GM19372 (cell line): ENCODE measurements around the gene SREBF2.
"Not testable (repeated sequence)": the region's sequence is repeated elsewhere in the genome, so short reads cannot be mapped to it uniquely, and the experiment has no call there.

Experiments
- ATAC-seq: cut with Tn5 transposase; IDR thresholded peaks from one replicate; pipeline ENCODE4 v1.9.1; 2021; ENCODE audit warnings: mild to moderate bottlenecking, low read depth, moderate library complexity; ENCODE audit not compliant: unreplicated experiment

SREBF2 gene

DNA sequence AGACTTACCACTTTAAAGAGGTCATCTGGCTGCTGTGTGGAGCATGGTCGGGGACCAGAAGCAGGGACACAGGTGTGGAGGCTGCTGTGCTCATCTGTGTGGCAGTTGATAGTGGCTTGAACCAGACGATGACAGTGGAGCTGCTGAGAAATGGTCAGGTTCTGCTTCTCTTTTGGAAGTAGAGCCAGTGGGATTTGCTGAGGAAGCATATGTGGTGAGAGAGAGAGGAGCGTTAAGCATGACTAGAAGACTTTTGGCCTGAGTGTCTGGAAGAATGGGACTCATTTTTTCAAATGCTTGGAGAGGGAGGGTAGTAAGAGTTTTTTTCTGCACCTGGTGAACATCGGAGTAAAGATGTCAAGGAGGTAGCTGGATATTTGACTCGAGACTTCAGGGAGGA, 12.5 kb upstream of the SREBF2 start:
- no peak for ATAC-seq

- no peak for ATAC-seq
Measured at GRCh38 chr22:41821471-41822316, 11.2 kb upstream of the SREBF2 start.

GRCh38 chr22:41822317-41823057, 10.4 kb upstream of the SREBF2 start:
- ATAC-seq: no peak

- ATAC-seq: no peak
Measured at GRCh38 chr22:41823797-41824196, 9.1 kb upstream of the SREBF2 start.

GRCh38 chr22:41825376-41825775, 7.5 kb upstream of the SREBF2 start:
- no peak for ATAC-seq

GRCh38 chr22:41826021-41826420, 6.9 kb upstream of the SREBF2 start:
- no peak for ATAC-seq

- ATAC-seq: no peak
Measured at GRCh38 chr22:41826430-41827383, 6.2 kb upstream of the SREBF2 start.

GRCh38 chr22:41827671-41828070, 5.2 kb upstream of the SREBF2 start:
- ATAC-seq: no peak

- no peak for ATAC-seq
Measured at GRCh38 chr22:41828516-41828915, 4.4 kb upstream of the SREBF2 start.

DNA sequence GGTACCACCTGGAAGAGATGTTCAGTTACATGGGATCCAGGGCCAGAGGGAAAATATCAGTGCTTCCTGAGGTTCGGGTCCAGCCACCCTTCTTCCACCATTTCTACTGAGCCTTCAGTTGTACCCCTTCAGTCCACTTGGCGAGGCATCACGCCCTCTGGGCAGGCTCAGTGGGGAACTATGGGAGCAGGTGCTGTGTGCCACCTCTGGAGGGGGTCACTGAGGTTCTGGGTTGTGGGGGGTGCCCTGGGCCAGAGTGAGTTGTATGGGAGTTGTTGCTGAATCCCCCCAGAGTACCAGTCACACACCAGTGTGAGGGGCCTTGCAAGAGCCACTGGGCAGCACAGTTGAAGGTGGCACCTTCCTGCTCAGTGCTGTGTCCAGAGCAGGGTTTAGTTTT, 2.7 kb upstream of the SREBF2 start:
- no peak for ATAC-seq

DNA sequence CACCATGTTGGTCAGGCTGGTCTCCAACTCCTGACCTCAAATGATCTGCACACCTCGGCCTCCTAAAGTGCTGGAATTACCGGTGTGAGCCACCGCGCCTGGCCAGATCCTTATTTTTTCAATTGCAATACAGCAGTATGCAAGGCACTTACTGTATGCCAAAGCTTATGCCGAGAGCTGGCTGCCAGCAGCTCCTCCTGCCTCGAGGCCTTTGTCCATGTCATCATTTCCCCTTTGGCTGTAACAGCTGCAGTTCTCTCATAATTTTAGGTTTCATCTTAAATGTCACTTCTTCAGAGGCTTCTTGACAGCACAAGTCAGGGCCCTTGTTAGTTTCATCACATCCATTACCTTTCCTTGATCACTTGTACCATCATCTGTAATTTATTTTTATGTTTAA, 1.5 kb upstream of the SREBF2 start:
- no peak for ATAC-seq

GRCh38 chr22:41831828-41832552, 915 bp upstream of the SREBF2 start:
- no peak for ATAC-seq

DNA sequence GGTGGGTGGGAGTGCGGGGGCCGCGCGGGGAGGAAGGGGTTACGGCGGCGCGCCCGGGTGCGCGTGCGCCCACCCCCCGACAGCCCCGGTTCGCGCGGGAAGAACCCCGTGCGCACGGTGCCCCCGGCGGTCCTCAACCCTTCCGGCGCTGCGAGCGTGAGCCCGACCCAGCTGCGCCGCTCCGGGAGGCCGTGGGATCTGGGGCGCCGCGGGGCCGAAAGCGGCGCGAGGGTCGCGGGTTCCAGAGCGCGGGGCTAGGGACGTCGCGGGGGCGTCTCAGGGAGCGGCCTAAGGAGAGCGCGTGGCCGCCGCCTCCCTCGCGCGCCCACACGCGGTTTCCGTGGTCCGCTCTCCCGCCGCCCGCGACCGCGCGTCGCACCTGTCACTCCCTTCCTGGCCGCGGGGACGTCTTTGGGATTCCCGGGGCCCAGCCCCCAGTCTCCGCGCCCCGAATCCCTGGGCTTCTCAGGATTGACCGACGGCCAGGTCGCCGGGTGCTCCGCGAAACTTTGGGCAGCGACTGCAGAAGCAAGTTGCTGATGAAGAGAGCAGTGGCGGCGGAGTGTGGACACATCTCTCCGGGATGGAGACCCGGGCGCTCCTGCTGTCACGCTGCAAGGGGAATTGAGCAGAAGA, 582 bp downstream of the SREBF2 start:
- ATAC-seq: peak; percentile 22

DNA sequence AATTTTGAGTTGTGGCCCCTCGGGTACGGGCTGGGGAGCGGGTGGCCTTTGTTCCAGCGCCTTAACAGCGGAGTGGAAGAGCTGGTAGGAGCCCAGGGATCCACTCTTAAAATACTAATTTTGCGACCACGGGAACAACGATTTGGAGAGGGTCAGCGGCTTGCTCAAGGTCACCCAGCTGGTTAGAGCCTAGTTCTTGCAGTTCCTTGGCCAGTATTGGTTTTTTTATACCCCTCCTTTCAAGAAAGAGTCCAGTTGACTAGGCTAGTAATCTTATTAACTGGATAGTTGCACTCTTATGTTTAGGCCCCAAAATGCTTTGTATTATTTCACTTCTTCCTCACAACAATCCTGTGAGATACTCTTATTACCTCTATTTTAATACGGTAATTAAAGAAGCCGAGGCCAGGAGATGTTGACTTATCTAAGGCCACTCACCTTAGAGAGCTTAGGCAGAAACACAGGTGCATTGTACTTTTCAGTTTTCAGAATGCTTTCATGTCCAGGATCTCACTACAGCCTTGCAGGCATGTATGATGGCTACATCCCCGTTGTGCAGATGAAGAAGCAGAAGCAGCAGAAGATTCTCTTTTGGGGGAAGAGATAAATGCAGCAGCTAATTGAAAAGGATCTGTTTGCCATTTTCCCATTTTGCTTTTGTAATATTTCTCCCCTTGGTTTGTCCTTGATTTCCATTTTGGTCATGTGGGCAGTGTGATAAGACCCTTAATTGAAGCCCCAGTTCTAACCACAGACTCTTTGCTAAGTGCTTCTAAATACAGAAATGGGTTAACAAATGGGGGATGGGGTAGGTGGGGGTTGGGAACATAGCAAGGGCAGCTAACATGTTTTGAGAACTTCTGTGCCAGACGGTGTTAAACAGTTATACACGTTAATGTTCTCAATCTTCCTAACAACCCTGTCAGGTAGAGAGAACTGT, 1.4 kb downstream of the SREBF2 start:
- ATAC-seq: no peak

- not testable (repeated sequence) for ATAC-seq
Measured at GRCh38 chr22:41835462-41835861, 2.6 kb downstream of the SREBF2 start.

DNA sequence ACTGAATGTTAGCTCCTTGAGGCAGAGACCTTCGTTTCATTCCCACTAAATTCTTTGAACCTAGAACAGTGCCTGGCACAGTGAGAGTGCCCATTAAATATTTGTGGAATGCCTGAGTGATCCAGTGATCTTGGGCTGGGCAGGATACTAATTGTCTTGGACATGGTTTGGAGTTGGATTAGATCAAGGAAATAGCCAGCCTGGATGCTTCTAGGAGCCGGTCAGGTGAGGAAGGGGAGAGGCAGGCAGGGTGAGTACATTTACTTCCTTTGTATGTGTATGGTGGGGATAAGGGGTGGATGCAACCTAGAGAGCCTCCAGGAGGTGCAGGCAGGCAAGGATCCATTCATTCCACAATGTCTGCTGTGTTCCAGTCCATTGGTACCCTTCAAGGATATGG, 3.6 kb downstream of the SREBF2 start:
- no peak for ATAC-seq

- ATAC-seq: no peak
Measured at GRCh38 chr22:41838842-41839618, 6.1 kb downstream of the SREBF2 start.

- no peak for ATAC-seq
Measured at GRCh38 chr22:41840216-41840615, 7.3 kb downstream of the SREBF2 start.
